T-cell (primary cell): ENCODE results near the gene SLBP. TPM values are rescaled to one million over a fixed set of nuclear protein-coding genes. Genes with fewer than 3 reads are reported as not detected.
A peak's percentile ranks its signal among the peaks of the same experiment; 100 is the strongest.

ENCODE experiments used
- ATAC-seq, 4 experiments: fragments of 200-7000 bp in 3 of 4; fragments of 150-1000 bp in 1 of 4; cut with Tn5 transposase; replicated peaks in 1 of 4; 1 replicate in 3 of 4; 2 replicates in 1 of 4; pipeline ENCODE4 v1.10.0; 2021; ENCODE audit warnings: moderate library complexity in 3 of 4, mild to moderate bottlenecking in 2 of 4, moderate number of reproducible peaks in 1 of 4
- CTCF ChIA-PET, 2 donors: fragments of 300-600 bp; sonication (Branson Sonifier 250); formaldehyde crosslinking; loops; one replicate each; lab custom pipeline; 2022; ENCODE audit warnings: antibody characterized with exemption in 2 of 2; lab: Charles Lee
- POLR2A ChIA-PET, 2 donors: fragments of 300-600 bp; sonication (Branson Sonifier 250); formaldehyde crosslinking; loops; one replicate each; lab custom pipeline; 2022; ENCODE audit warnings: antibody characterized with exemption in 2 of 2; lab: Charles Lee
- DNase-seq, 35 experiments: peaks; one replicate each; pipeline versions ENCODE4 v3.0.0 to v3.0.0-alpha.2; 2013 to 2023
- H3K27ac ChIP-seq: one replicate; pipeline ENCODE4 v1.5.1; 2013; ENCODE audit warnings: low read length
- H3K27me3 ChIP-seq, 2 experiments: replicated peaks in 1 of 2; 1 replicate in 1 of 2; 2 replicates in 1 of 2; pipeline versions ENCODE4 v1.6.1 to v1.7.0; 2013; ENCODE audit warnings: low read length in 1 of 2, mixed read lengths in 1 of 2; ENCODE audit not compliant: control insufficient read depth in 2 of 2, insufficient read depth in 2 of 2; ENCODE audit errors: extremely low read depth in 1 of 2
- H3K36me3 ChIP-seq, 2 donors: 1 replicate in 1 of 2; 2 replicates in 1 of 2; pipeline versions ENCODE4 v1.6.1 to v1.7.0; 2013; ENCODE audit warnings: low read length in 1 of 2; ENCODE audit not compliant: control insufficient read depth in 2 of 2, insufficient read depth in 1 of 2; ENCODE audit errors: extremely low read depth in 1 of 2
- H3K4me1 ChIP-seq, 2 experiments: 1 replicate in 1 of 2; 2 replicates in 1 of 2; pipeline versions ENCODE4 v1.6.1 to v1.7.0; 2013; ENCODE audit warnings: low read length in 2 of 2, mixed read lengths in 1 of 2; ENCODE audit not compliant: insufficient read depth in 2 of 2, control insufficient read depth in 1 of 2; ENCODE audit errors: extremely low read depth in 1 of 2
- H3K4me3 ChIP-seq, 2 donors: 1 replicate in 1 of 2; 2 replicates in 1 of 2; pipeline versions ENCODE4 v1.5.1 to v1.7.0; 2013; ENCODE audit warnings: mild to moderate bottlenecking in 2 of 2, low read length in 1 of 2, moderate library complexity in 1 of 2; ENCODE audit not compliant: control insufficient read depth in 1 of 2; ENCODE audit errors: extremely low read depth in 1 of 2
- H3K9me3 ChIP-seq: 2 replicates; pipeline ENCODE4 v1.7.0; 2013
- H3K27ac Mint-ChIP-seq, 2 donors: one replicate each; pipeline ENCODE4 v1.8.0; 2020 to 2021; ENCODE audit warnings: mild to moderate bottlenecking in 2 of 2, mixed read lengths in 2 of 2
- H3K27me3 Mint-ChIP-seq, 2 donors: one replicate each; pipeline ENCODE4 v1.8.0; 2021 to 2022; ENCODE audit warnings: mixed read lengths in 2 of 2
- H3K36me3 Mint-ChIP-seq: one replicate; pipeline ENCODE4 v1.8.0; 2021; ENCODE audit warnings: mixed read lengths
- H3K4me1 Mint-ChIP-seq, 3 donors: one replicate each; pipeline ENCODE4 v1.8.0; 2020 to 2022; ENCODE audit warnings: mixed read lengths in 3 of 3, mild to moderate bottlenecking in 1 of 3
- H3K4me3 Mint-ChIP-seq, 3 donors: one replicate each; pipeline ENCODE4 v1.8.0; 2020 to 2022; ENCODE audit warnings: mild to moderate bottlenecking in 3 of 3, mixed read lengths in 3 of 3, moderate library complexity in 3 of 3
- H3K9me3 Mint-ChIP-seq, 3 donors: one replicate each; pipeline ENCODE4 v1.8.0; 2020 to 2022; ENCODE audit warnings: mixed read lengths in 3 of 3
- WGBS: methylation state at CpG from one replicate; pipeline ENCODE4 v1.1.5; 2013; ENCODE audit warnings: missing lambda C conversion rate; ENCODE audit not compliant: insufficient coverage; 5-methylcytosine and 5-hydroxymethylcytosine counted together
- total RNA-seq, 35 experiments: library from RNA in 6 of 35; stranded (reverse) in 6 of 35; fragments of 120-200 nt in 1 of 35; gene quantifications; one replicate each; pipeline versions ENCODE4 v1.2.1 to v1.2.4 and lab custom pipeline; 2013 to 2026

SLBP gene
- total RNA-seq, 5 donors from 2014 or later (not counting 1 experiment from before 2014, with no cell fraction given), result 30.1 to 42.3 (median 36.1) TPM

DNA sequence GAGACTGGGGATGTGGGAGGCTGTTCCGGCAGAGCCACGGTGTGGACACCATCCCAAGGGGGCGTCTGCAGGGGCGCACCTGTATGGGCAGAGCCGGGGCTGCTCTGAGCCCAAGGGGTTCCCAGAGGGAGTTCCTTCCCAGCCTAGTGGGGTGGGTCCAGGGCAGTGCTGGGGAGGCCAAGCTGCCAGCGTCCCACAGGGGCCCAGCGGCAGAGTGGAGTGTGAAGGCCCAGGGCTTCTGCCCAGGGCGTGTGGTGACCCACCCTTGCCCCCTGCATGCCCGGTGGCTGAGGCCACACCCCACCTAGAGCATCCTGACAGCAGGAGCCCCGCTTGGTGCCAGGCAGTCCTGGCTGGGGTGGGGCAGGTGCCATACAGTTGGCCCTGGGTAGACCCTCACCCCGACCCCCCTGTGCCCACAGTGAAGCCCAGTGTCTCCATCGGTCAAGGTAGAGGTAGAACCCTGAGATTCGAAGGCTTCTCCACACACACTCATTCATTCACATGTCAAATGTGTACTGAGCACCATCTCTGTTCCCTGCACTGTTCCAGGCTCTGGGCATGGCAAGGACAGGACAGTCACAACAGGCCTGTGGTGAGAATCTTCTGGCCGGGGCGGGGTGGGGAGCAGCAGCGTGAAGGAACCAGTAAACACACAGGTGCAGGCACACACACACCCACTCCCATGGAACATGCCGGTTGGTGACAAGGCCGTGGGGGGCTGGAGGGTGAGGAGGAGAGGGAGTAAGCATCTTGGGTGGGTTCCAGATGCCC, 38.4 kb upstream of the SLBP start:
- no peaks in the 10 kb centered on the region for H3K9me3 ChIP-seq
- H3K27ac ChIP-seq, result no peak overlapping the region
- H3K27me3 ChIP-seq, result peaks cover 0 to 34% of the 10 kb centered on the region in 2 experiments
- Mint-ChIP-seq H3K36me3 (no peaks in the 10 kb centered on the region), H3K4me3 (no peak overlapping the region), H3K27me3 (peaks cover 0 to 2% of the 10 kb centered on the region in 2 donors), H3K4me1 (peaks cover 0 to 5% (median 0%) of the 10 kb centered on the region in 3 donors), H3K9me3 (no peaks in the 10 kb centered on the region), H3K27ac (no peak overlapping the region)
- peaks cover 9 to 33% of the 10 kb centered on the region in 2 experiments for H3K4me1 ChIP-seq
- ChIA-PET POLR2A (no interaction called here), CTCF (interaction anchor here in 1 of 2 donors (0.6 kb wide), 1 partner anchor 571 kb away, joined by 8 read pairs; no protein-coding TSS in a partner anchor)
- DNase-seq, result no peak
- 89% methylated on average over 10 of the region's 18 CpGs for WGBS
- ATAC-seq, result no peak
- no peak overlapping the region for H3K4me3 ChIP-seq
- H3K36me3 ChIP-seq, result no peaks in the 10 kb centered on the region

GRCh38 chr4:1749826-1750225, 37.7 kb upstream of the SLBP start:
- no peak for ATAC-seq
- H3K36me3 Mint-ChIP-seq, result no peaks in the 10 kb centered on the region
- no peak for DNase-seq
- Histone ChIP-seq H3K36me3 (peaks cover 0 to under 1% of the 10 kb centered on the region in 2 donors), H3K27me3 (peaks cover 0 to 34% of the 10 kb centered on the region in 2 experiments), H3K4me1 (peaks cover 9 to 33% of the 10 kb centered on the region in 2 experiments), H3K9me3 (no peaks in the 10 kb centered on the region), H3K4me3 (no peak overlapping the region), H3K27ac (no peak overlapping the region)
- peaks cover 0 to 2% of the 10 kb centered on the region in 2 donors for H3K27me3 Mint-ChIP-seq
- no peak overlapping the region for H3K4me3 Mint-ChIP-seq
- H3K4me1 Mint-ChIP-seq, result peaks cover 0 to 5% (median 0%) of the 10 kb centered on the region in 3 donors
- no peaks in the 10 kb centered on the region for H3K9me3 Mint-ChIP-seq
- no peak overlapping the region for H3K27ac Mint-ChIP-seq
- ChIA-PET POLR2A (no interaction called here), CTCF (interaction anchor here in 1 of 2 donors (0.6 kb wide), 1 partner anchor 570 kb away, joined by 8 read pairs; no protein-coding TSS in a partner anchor)
- 60% methylated on average over 1 of the region's 14 CpGs for WGBS

DNA sequence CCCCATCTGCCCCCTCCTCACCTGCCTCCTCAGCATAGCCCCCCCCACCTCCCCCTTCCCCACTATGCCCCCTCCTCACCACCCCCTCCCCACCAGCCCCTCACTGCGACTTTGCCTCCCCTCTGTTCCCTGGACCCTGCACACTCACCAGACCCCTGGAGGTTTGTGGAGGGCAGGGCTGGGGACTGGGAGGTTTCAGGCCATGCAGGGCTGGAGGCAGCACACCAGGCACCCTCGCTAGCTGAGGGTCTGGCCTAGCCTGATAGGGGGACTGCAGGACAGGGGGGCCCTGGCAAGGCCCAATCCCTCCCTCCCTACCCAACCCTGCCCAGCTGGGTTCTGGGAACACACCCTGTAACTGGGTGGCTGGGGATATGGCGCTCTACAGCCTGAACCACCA, 37.3 kb upstream of the SLBP start:
- Mint-ChIP-seq H3K36me3 (no peaks in the 10 kb centered on the region), H3K4me3 (no peak overlapping the region), H3K9me3 (no peaks in the 10 kb centered on the region), H3K4me1 (peaks cover 0 to 5% (median 0%) of the 10 kb centered on the region in 3 donors), H3K27ac (no peak overlapping the region), H3K27me3 (peaks cover 0 to 2% of the 10 kb centered on the region in 2 donors)
- 90% methylated on average over 2 of the region's 3 CpGs for WGBS
- H3K9me3 ChIP-seq, result no peaks in the 10 kb centered on the region
- H3K4me3 ChIP-seq, result no peak overlapping the region
- peaks cover 0 to 34% of the 10 kb centered on the region in 2 experiments for H3K27me3 ChIP-seq
- ChIA-PET CTCF (no interaction called here), POLR2A (no interaction called here)
- no peak overlapping the region for H3K27ac ChIP-seq
- H3K36me3 ChIP-seq, result peaks cover 4 to 5% of the 10 kb centered on the region in 2 donors
- ATAC-seq, result no peak
- H3K4me1 ChIP-seq, result peaks cover 9 to 33% of the 10 kb centered on the region in 2 experiments
- DNase-seq, result no peak

- DNase-seq (peak; percentile 41 to 84 (median 69)), ATAC-seq (peak in 3 of 4 experiments; percentile 52 to 67 (median 52))
- ChIA-PET POLR2A (no interaction called here), CTCF (interaction anchor here (0.5 to 2.0 kb wide), 8 partner anchors 151 to 1465 kb away, joined by 3 to 14 read pairs (median 4); no protein-coding TSS in a partner anchor)
- peaks cover 9 to 31% of the 10 kb centered on the region in 2 experiments for H3K4me1 ChIP-seq
- H3K36me3 ChIP-seq, result peaks cover 7 to 11% of the 10 kb centered on the region in 2 donors
- no peak overlapping the region for H3K27ac Mint-ChIP-seq
- WGBS, result 7% methylated on average over 20 of the region's 29 CpGs
- peaks cover 0 to 2% of the 10 kb centered on the region in 2 donors for H3K27me3 Mint-ChIP-seq
- H3K4me1 Mint-ChIP-seq, result peaks cover 0 to 5% (median 0%) of the 10 kb centered on the region in 3 donors
- H3K27ac ChIP-seq, result no peak overlapping the region
- peaks cover 3% of the 10 kb centered on the region for H3K36me3 Mint-ChIP-seq
- H3K9me3 ChIP-seq, result no peaks in the 10 kb centered on the region
- no peaks in the 10 kb centered on the region for H3K9me3 Mint-ChIP-seq
- H3K4me3 Mint-ChIP-seq, result no peak overlapping the region
- H3K27me3 ChIP-seq, result peaks cover 0 to 30% of the 10 kb centered on the region in 2 experiments
- no peak overlapping the region for H3K4me3 ChIP-seq
These were observed 36.4 kb upstream of the SLBP start for GRCh38 chr4:1748465-1748995.

DNA sequence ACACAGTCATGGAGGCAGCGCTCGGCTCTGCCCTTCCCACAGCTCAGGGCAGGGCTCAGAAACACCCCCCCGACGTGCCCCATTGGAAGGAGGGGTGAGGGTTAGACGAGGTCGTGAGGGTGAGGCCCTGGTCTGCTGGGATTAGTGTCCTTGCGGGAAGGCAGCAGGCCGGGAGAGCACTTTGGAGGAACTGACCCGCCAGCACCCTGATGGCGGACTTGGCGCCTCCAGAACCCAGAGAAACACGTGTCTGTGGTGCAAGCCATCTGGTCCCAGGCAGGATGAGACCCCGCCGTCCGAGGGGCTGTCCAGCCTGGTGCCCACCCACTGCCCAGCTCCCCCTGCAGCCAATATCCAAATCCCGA, 35.5 kb upstream of the SLBP start:
- POLR2A ChIA-PET, result no interaction called here
- WGBS, result 77% methylated on average over 12 of the region's 16 CpGs

GRCh38 chr4:1746919-1747602, 34.9 kb upstream of the SLBP start:
- no peak for DNase-seq
- Histone ChIP-seq H3K4me3 (no peak overlapping the region), H3K27ac (no peak overlapping the region), H3K27me3 (peaks cover 0 to 17% of the 10 kb centered on the region in 2 experiments), H3K36me3 (peaks cover 10 to 15% of the 10 kb centered on the region in 2 donors), H3K4me1 (peaks cover 0 to 16% of the 10 kb centered on the region in 2 experiments), H3K9me3 (no peaks in the 10 kb centered on the region)
- peaks cover 0 to 4% (median 0%) of the 10 kb centered on the region in 3 donors for H3K4me1 Mint-ChIP-seq
- no peak for ATAC-seq
- peaks cover 0 to 2% of the 10 kb centered on the region in 2 donors for H3K27me3 Mint-ChIP-seq
- ChIA-PET POLR2A (no interaction called here), CTCF (interaction anchor here (0.7 to 2.0 kb wide), 4 partner anchors 153 to 166 kb away, joined by 3 to 14 read pairs (median 6); no protein-coding TSS in a partner anchor)
- WGBS, result 84% methylated on average over 24 of the region's 33 CpGs
- H3K4me3 Mint-ChIP-seq, result no peak overlapping the region
- H3K9me3 Mint-ChIP-seq, result no peaks in the 10 kb centered on the region
- H3K27ac Mint-ChIP-seq, result no peak overlapping the region
- H3K36me3 Mint-ChIP-seq, result peaks cover 6% of the 10 kb centered on the region

More for the DNA sequence above, 35.5 kb upstream of the SLBP start:
- H3K36me3 Mint-ChIP-seq, result peaks cover 6% of the 10 kb centered on the region
- peaks cover 10 to 11% of the 10 kb centered on the region in 2 donors for H3K36me3 ChIP-seq
- peaks cover 0 to 22% of the 10 kb centered on the region in 2 experiments for H3K27me3 ChIP-seq
- no peaks in the 10 kb centered on the region for H3K9me3 ChIP-seq
- no peak overlapping the region for H3K27ac Mint-ChIP-seq
- H3K27me3 Mint-ChIP-seq, result peaks cover 0 to 2% of the 10 kb centered on the region in 2 donors
- CTCF ChIA-PET, result interaction anchor here (1.5 to 2.0 kb wide), 3 partner anchors 152 to 155 kb away, joined by 3 to 14 read pairs (median 6); no protein-coding TSS in a partner anchor
- DNase-seq (no peak), ATAC-seq (no peak)
- H3K4me3 ChIP-seq, result no peak overlapping the region
- no peak overlapping the region for H3K4me3 Mint-ChIP-seq
- H3K9me3 Mint-ChIP-seq, result no peaks in the 10 kb centered on the region
- no peak overlapping the region for H3K27ac ChIP-seq
- H3K4me1 ChIP-seq, result peaks cover 3 to 21% of the 10 kb centered on the region in 2 experiments
- H3K4me1 Mint-ChIP-seq, result peaks cover 0 to 4% (median 0%) of the 10 kb centered on the region in 3 donors
